ENCODE data around the gene ZDHHC13.

ZDHHC13 gene

DNA sequence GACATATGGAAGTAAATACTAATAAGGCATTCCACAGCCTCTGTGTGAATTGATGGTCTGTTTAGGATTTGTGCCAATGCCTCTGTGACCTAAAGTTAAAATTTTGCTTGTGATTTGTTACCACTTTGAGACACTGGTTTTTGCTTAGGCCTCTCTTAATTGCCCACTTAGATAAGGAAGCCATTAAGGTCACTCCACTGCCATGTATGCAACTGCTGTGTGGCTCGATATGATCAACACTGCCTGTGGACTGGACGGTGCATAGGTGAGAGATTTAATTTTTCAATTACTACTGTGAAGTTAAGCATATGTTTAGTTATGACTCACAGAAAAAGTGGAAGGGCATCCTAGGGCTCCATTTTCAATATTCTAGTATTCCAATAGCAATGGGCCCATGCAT, 47.9 kb downstream of the ZDHHC13 start:
- DNase-seq (ENCODE audit: low spot score), result no peak

DNA sequence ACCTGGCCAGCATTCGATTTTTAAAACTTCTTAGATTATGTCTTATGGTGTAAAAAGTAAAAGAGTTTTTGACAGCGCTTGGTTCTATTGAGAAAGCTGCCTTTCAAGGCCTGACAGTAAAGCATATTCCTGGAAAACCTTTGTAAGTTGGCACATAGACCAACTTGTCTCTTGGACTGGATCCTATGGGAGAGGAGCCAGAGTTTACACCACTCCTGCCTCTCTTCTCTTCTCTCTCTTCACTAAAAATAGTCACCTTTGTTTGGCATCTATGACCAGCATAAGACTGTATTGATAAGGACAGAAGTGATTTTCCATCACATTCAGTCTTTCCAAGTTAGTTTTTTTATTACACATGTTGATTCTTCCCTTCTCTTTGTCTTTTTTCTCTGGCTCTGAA, 51.1 kb downstream of the ZDHHC13 start:
- no peak for DNase-seq (ENCODE audit: low spot score)

DNA sequence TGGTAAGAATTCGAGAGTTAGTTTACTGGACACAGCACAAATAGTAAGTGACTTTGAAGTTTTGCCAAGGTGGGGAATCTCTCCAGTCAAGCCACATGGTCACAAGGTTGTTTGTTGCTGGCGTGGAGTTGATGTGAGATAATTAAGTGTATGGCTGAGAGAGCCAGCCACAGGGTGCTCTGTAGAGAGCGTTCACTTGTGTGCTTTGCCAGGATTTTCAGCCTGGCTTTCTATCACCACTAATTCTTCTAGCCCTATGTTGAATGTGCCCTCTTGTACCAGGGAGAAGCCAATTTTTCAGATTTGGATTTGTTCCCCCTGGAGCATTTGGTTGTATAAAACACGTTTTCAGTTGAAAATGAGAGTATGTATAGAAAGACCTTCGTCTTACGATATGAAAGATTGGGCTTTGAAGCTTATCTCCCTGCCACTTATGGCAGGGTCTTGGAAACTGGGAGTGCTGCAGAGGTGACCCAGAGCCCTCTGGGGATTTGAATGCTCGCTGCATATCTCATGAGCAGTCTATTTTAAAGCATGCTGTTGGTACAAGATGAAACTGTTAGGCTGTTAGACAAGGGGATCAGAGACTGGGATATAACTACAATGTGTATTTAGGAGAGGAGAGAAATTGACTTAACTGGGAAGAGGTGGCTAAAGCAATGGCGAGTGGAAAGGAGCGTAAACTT, 56.2 kb downstream of the ZDHHC13 start:
- no peak for DNase-seq (ENCODE audit: low spot score)

DNA sequence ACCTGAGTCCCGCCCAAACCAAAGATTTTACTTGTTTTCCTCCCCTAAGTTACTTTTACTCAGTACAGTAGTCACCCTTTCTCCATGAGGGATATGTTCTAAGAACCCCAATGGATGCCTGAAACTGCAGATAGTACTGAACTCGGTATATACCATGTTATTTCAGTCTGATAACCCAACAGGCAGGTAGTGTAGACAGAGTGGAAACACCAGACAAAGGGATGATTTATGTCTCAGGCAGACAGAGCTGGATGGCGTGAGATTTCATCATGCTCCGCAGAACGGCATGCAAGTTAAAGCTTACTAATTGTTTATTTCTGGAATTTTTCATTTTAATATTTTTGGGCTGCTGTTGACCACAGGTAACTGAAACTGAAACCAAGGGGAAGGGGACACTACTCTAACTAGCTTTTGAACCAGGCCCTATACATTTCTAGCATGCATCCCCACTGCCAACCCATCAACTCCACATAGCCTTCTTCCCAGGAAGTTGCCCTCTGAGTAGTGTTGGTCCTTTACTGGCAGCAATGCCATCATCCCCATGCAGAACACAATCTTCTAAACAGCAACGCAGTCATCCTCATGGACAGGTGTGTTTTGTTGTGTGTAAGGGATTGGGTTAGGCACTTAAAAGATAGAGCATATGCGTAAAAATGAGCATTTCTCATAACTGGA, 57.1 kb downstream of the ZDHHC13 start:
- DNase-seq (ENCODE audit: low spot score), result no peak

DNA sequence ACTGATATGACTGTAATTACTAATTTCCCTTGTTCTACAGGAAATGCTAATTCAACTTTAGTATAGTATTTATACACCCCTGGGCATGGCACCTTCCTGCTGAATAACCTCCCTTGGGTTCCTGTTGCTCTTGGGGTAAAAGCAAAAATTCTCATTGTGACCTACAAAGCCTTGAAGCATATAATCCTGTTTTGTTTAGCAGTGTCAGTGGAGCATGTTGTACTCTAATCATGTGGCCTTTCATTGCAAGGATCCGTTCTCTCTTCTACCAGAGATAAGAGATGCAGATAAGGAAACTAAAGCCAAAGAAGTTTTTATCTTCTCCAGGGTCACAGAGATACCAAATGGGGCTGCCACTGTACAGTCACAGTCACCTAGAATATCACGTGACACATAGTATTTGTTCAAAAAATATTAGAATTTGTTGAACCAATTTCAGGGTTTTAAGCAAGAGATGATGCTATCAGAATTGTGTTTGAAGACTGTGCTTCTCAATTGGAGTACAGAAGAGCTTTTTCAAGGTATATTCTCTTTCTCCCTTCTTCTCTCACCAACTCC, 59.7 kb downstream of the ZDHHC13 start:
- DNase-seq (ENCODE audit: low spot score), result no peak

DNA sequence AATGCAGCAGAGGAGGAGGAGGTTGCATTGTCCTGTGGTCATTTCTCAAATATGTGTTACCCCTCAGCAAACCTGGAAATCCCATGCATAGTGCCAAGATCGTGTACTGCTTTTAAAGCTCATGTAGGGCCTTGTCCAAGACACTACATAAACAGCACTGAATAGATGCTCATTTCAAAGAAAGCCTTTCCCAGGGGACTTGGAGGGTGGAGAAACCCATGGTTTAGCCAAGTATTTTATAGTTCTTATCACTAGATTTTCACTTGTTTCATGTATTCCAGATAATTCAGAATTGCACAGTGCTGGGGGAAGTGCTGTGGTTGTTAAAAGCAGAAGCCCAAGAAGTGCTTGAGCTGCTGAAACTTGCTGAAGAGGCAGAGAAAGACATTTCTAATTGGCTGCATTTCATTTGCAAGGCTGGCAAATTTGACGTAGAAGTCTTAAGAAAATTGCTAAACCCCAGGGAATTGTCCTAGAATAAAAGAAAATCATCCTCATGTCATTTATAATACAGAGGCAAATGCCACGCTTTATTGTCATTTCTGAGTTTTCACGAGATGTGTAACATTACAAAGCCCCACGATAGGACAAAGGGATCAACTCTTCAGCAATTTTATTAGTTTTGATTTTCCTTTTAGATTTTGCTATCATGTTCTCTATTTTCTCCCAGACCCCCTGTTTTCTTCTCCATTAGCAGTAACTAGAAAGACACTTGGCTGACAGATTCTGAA, 64.7 kb downstream of the ZDHHC13 start:
- no peak for DNase-seq (ENCODE audit: low spot score)

DNA sequence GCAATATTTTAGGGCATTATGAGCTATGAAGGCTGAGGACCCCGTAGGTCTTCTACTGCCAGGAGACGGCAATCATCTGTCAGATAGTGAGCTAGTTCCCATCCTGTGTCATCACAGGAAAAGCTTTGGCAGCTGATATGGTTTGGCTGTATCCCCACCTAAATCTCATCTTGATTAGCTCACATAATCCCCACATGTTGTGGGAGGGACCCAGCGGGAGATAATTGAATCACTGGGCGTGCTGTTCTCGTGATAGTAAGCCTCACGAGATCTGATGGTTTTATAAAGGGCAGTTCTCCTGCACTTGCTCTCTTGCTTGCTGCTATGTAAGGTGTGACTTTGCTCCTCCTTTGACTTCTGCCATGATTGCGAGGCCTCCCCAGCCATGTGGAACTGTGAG, 66.7 kb downstream of the ZDHHC13 start:
- no peak for DNase-seq (ENCODE audit: low spot score)

DNA sequence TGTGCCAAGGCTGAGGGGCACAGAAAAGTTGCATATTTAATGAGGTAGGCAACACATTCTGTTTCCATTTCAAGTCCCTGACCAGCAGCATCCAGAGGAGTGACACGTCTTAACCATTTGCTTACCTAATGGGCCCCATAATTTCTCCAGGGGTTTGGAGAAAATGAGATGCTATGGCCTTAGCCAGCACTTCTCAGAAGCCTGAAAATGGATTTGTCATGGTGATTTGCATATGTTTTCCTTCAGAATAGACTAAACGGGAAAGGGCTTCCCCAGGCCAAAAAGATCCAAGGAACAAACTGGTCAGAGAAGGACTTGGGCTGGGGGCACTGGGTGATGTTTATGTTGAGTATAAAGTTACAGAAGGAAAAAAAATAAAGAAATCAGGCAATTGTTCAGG, 68.1 kb downstream of the ZDHHC13 start:
- DNase-seq (ENCODE audit: low spot score), result no peak

DNA sequence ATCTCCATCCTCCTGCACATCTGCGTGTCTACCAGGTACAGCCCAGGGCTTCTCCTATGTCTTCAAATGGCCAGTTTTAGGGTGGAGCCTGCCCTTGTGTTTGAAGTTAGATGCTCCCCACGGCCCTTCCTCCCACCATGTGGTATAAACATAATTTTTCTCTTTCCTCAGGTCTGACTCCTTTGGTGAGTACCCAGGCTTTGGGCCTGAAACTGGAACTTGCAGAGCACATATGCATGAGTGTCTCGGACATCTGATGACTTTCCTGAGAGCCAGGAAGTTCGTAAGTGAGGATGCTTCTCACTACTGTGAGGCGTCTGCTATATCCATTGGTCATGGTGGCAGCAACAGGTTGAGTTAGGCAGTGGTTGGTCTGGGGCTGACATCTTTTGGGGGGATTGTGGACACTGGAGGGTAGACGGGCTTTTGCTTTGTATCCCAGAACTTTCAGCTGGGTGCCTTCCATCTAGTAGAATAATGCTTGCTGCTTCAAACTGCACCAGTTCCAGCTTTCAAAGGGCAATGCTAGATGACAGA, 68.6 kb downstream of the ZDHHC13 start:
- no peak for DNase-seq (ENCODE audit: low spot score)

DNA sequence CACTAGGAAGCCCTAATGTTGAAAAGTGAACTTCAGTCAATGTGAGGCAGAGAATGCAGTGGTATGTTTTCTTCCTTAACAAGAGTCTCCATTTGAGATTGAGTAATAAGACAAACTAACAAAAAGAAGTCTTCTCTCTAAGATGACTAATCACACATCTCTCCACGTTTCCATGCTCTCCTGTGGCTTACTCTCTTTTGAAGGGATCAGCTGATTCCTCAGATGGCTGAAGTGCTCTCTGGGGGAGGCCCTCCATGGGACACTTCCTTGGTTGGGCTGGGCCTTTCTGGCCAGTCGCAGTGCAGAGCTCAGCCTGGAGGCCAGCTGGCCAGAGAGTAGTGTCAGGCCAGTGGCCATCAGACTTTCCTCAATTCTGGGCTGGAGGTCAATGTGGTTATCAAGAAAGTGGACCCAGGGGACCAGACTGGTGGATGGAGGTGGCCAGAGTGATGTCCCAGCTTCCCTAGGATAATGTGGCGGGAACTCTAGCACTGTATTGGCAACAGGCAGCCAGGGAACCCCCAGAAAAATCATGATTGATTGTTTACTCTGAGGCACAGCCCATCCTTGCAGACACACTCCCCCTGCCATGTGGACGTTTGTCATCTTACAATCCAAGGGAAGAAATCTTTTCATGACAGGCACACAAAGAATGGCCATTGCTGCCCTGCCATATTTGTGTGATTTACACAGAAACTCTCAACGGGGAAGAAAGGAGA, 70.3 kb downstream of the ZDHHC13 start:
- DNase-seq (ENCODE audit: low spot score), result no peak

DNA sequence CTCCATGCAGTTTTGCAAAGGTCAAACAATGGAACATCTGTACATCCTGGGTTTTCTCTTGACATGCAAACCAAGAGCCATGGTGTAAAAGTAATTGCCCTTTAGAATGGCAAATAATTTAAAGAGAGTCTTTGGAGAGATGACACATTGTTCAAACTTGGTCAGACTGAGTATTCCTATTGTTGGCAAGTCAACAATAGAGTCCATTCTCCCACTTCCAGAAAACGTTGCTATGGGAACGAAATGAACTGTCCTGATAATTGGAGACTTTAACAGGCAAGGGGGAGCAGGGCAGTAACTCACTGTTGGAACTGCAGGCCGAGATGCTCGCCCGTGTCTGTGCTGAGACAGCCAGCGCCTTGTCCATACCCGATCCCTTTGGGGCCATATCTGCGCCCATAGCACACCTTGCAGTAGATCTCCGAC, 70.9 kb downstream of the ZDHHC13 start:
- DNase-seq (ENCODE audit: low spot score), result no peak

DNA sequence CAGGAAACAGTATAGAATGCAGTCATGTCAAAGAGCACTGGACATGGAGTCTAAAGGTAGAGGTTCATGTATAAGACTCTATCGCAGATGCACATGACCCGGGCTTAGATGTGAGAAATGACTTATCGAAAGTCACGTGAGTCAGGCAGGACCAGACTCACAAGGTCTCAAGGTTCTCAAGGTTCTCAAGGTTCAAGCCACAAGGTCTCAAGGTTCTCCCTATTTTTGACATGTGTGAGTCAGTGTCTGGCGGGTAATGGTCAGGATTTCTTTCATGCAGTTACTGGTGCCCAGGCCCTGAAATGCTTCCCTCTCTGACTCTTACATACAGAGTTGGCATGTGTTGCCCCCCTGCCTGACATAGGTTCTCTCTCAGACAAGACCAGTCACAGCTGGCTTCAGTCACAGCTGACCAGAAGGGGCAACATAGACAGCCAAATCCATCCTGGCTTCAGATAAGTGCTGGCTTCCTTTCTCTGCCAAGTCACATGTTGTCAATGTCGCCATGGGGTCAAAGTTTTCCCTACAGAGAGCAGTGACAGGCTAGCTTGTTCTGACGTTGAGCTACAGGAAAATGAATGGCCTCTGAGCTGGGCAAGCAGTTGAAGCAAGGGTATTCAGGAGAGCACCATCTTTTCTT, 74.7 kb downstream of the ZDHHC13 start:
- DNase-seq (ENCODE audit: low spot score), result no peak

DNA sequence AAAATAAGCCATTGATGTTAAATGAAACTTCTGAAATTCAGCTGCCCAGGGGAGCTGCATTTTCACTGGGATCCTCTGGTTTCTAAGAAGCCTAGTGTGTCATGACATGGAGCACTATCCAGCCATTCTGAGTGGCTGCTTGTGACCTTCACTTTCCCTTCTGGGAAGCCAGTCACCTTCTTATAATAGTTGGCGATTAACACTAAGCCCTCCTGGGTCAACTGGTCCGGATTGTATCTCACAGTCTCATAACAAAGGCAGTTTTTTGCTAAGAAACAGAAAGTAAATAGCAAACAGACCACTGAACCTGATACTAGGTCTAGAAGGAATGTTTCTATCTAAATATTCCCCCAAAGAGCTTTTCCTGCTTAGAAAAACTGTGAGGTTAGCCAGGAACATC, 76.9 kb downstream of the ZDHHC13 start:
- DNase-seq (ENCODE audit: low spot score), result no peak

DNA sequence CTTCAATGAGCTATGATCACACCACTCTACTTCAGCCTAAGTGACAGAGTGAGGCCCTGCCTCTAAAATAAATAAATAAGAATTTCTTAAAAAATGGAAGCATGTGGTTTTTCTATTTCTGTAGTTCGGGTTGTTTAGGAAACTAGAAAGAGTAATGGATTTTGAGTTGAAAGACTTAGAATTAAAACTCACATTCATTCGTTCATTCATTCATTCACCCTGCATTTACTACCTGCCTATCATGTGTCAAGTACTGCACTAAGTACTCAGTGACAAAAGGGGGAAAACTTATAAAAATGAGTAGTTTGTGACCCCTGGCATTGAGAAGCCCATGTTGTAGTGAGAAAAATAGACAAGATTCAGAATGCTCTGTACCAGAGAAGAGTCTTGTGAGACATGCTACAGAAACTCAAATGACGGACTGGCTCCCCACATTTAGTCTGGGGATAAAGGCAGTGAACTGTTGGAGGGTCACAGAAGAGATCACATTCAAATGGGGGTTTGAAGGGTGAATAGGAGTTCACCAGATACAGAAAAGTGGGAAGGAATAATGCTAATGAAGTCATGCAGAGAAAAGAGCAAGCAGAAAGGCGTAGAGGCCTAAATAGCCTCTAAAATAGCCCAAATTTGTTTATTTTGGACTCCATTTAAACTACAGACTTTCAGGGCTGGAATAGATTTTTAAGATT, 77.8 kb downstream of the ZDHHC13 start:
- DNase-seq (ENCODE audit: low spot score), result no peak

DNA sequence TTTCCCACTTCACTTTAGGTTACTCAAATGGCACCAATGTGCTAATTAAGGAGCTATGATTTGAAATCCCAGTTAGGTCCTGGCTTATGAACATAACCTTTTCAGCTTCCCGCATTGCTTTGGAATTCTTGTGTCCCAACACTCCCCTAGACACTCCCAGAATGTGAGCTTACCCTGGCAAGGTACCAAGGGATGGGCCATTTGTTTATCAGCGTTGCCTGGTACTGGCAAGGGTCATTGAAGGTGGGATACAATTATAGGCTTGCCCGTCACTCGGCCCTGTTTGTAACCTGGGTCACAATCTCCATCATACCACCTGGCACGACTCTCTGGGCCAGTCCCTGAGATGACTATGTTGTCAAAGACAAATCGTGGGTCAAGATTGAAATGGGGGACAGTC, 79.5 kb downstream of the ZDHHC13 start:
- no peak for DNase-seq (ENCODE audit: low spot score)

DNA sequence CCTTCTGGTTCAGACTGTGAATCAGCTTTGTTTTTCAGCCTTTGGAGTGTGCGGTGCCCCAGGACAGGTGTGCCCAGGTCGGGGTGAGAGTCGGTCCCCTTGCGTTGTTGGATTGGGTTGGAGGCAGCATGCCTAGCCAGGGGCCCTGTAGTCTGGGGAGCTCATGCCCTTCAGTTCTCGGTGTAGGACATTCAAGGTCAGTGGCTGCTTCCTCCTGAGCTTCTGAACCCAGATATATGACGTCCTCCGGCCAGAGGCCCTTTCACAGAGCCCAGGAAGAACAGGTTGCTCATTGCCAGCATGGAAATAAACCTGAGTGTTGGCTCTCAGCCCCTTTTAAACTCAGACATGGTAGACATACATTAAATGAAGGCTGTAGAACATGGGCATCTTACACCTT, 82.1 kb downstream of the ZDHHC13 start:
- DNase-seq (ENCODE audit: low spot score), result no peak

DNA sequence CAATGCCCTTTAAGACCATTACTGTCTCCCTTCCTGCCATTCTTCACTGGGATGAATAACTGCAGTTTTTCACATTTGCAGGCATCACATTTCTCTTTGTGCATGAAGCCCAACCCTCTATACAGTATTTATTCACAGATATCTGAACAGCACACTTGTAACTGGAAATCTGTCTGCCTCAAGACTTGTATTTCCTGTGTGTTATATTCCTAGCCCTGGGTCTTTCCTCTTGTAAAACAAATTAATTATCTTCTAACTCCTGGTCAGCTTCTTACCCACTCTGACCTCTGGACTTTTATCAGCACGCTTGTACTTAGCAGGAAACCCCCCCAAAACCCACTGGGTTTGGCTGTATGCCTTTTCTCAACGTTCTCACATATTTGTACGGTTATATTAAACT, 82.8 kb downstream of the ZDHHC13 start:
- DNase-seq (ENCODE audit: low spot score), result no peak

DNA sequence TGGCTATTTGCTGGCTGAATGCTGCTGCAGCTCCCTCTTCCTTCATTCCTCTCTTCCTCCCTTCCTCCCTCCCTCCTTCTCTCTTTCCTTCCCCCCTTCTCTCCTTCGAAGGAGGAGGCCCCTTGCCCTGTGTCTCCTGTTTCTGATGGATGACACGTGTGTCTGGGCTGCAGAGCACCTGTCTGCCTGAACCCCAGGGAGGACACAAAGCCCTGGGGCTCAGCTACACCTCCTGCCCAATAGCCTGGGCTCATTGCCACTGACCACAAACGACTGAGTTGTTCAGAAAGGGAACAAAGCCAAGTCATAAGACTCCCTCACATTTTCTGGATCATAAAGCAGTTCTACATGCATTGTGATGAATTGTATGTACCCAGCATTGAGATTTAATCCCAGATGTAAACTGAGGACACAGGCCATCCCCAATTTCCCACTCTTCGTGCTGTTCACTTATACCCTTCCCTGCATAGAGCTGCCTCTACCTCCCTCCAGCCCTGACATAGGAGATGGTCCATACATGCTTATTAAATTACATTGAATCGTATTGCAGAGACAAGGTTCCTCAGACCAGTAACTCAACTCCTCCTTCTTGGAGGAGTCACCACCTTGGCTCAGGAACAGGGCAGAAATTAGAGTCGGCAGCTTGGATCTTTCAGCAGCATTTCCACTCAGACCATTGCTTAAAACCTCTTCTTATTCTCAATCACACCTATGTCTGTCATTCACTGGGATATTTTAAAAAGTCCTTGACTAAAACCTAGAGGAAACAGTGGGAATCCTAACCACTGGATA, 83.6 kb downstream of the ZDHHC13 start:
- no peak for DNase-seq (ENCODE audit: low spot score)

DNA sequence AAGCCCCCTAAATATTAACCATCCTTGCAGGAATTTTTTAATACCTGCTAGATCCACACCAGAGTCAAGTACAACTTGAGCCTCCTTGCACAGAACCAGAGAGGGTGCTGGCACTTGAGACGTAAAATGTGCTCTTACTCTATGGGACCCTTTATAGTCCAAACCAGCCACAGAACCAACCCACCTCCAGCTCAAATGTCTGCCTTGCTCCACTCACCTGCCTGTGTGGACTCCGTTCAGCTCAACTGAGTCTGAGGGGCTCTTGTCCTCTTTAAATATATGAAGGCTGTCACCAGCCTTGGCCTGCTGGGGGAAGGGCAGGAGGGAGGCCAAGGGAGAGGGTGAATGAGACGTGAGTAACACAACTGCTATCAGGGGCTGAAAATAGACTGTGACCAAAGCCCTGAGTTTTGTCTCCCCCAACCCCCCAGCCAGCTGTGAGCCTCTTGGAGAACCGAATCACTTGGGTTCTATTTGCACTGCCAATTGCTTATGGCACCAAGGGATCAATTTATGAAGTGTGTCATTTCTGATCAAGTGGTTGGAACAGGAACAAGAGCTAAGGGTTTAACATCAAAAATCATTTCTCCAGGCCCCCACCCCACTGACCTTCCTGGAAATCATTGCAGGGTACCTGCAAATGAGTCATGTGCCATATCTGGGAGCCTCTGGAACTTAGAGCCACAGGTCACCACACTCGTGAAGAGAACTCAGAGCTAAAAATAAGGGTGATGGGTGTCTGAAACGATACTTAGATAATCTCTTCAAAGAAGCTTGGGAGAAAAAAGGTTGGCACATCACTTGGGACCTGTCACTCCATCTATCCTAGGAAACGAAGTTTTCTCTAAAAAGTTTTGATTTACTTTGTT, 85.0 kb downstream of the ZDHHC13 start, which contains the start of gene CSRP3:
CSRP3 (minus strand) TSS at position 247 of the 869 bp plus-strand sequence. CDS start 9,535 bp downstream, outside the sequence.
- DNase-seq (ENCODE audit: low spot score), result no peak
